Putamen (tissue), 1 donor: Measurements from ENCODE around the gene ZNF69.
A peak's percentile ranks its signal among the peaks of the same experiment; 100 is the strongest.
"Not testable (repeated sequence)": the region's sequence is repeated elsewhere in the genome, so short reads cannot be mapped to it uniquely, and the experiment has no call there.

ENCODE experiments used
- DNase-seq: peaks from one replicate; pipeline ENCODE4 v3.0.0-alpha.2; 2016; ENCODE audit warnings: low spot score

The ZNF69 gene

GRCh38 chr19:11887611-11888531 lies at the start of gene ZNF69:
TSS of gene ZNF69 (plus strand) at chr19:11887782. CDS start at chr19:11887924, 142 bp downstream.
- DNase-seq, result peak; percentile 73

- DNase-seq, result no peak
Measured at GRCh38 chr19:11843722-11844121, 43.9 kb upstream of the ZNF69 start.

- DNase-seq, result not testable (repeated sequence)
Measured at GRCh38 chr19:11847615-11848014, 40.0 kb upstream of the ZNF69 start.

GRCh38 chr19:11848200-11848593 lies 39.4 kb upstream of the ZNF69 start:
- no peak for DNase-seq

GRCh38 chr19:11848594-11849469 lies 38.8 kb upstream of the ZNF69 start, which contains the start of gene ZNF439:
TSS of gene ZNF439 (plus strand) at chr19:11848726. CDS start at chr19:11848868, 142 bp downstream.
- DNase-seq, result peak; percentile 92

- not testable (repeated sequence) for DNase-seq
Measured at GRCh38 chr19:11850289-11850688, 37.3 kb upstream of the ZNF69 start.

- DNase-seq, result no peak
Measured at GRCh38 chr19:11853358-11853757, 34.2 kb upstream of the ZNF69 start.

GRCh38 chr19:11856596-11857250 lies 30.9 kb upstream of the ZNF69 start:
- DNase-seq, result no peak

GRCh38 chr19:11860721-11861120 lies 26.9 kb upstream of the ZNF69 start:
- no peak for DNase-seq

- DNase-seq, result no peak
Measured at GRCh38 chr19:11861301-11861700, 26.3 kb upstream of the ZNF69 start.

GRCh38 chr19:11867766-11868165 lies 19.8 kb upstream of the ZNF69 start:
- DNase-seq, result not testable (repeated sequence)

- no peak for DNase-seq
Measured at GRCh38 chr19:11868188-11868587, 19.4 kb upstream of the ZNF69 start.

GRCh38 chr19:11872624-11873023 lies 15.0 kb upstream of the ZNF69 start:
- DNase-seq, result no peak

- no peak for DNase-seq
Measured at GRCh38 chr19:11873762-11874161, 13.8 kb upstream of the ZNF69 start.

GRCh38 chr19:11879687-11880266 lies 7.8 kb upstream of the ZNF69 start:
- DNase-seq, result not testable (repeated sequence)

- DNase-seq, result no peak
Measured at GRCh38 chr19:11880598-11880997, 7.0 kb upstream of the ZNF69 start.

- DNase-seq, result peak; percentile 30
Measured at GRCh38 chr19:11881151-11881800, 6.3 kb upstream of the ZNF69 start.

- no peak for DNase-seq
Measured at GRCh38 chr19:11882606-11883005, 5.0 kb upstream of the ZNF69 start.

GRCh38 chr19:11887234-11887610 lies 360 bp upstream of the ZNF69 start:
- no peak for DNase-seq

- DNase-seq, result not testable (repeated sequence)
Measured at GRCh38 chr19:11889901-11890300, 2.3 kb downstream of the ZNF69 start.

GRCh38 chr19:11890634-11891033 lies 3.1 kb downstream of the ZNF69 start:
- no peak for DNase-seq
